ENCODE results near the gene CCDC188.

DNA sequence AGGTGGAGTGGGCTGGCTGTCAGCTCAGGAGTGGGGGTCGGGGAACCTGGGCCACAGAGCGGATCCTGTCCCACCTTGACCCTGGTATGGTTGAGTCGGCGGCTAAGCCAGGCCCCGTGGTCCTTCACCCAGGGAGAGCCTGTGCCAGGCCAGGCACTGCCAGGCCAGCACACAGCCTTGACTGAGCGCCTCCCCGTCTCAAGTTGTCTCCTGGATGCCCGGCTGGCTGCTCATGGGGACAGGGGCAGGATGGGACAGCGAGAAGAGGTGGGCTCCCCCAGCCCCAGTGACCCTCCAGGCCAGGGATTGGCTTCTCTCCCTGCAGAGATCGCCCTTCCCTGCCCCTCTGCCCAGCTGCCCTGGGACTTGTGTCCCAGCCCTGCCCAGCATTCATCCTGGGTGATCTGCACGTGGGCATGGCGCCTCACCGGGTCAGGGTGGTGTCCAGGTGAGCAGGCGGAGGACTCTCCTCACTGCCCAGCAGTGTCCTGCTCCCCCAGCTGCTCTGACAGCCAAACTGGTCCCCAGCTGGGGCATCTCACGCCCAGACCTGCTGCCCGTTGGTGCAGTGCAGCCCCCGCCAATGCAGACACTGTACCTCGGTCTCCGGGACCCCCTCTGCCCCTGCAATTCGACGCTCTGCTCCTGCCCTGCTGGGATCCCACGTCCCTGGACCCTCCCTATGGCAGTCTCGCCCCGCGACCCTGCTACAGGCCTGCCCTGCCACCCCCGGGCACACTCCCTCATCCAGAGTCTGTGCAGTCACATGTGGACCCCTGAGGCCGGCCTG is 28.8 kb upstream of the CCDC188 start:
- TF ChIP-seq, protein P1, sequence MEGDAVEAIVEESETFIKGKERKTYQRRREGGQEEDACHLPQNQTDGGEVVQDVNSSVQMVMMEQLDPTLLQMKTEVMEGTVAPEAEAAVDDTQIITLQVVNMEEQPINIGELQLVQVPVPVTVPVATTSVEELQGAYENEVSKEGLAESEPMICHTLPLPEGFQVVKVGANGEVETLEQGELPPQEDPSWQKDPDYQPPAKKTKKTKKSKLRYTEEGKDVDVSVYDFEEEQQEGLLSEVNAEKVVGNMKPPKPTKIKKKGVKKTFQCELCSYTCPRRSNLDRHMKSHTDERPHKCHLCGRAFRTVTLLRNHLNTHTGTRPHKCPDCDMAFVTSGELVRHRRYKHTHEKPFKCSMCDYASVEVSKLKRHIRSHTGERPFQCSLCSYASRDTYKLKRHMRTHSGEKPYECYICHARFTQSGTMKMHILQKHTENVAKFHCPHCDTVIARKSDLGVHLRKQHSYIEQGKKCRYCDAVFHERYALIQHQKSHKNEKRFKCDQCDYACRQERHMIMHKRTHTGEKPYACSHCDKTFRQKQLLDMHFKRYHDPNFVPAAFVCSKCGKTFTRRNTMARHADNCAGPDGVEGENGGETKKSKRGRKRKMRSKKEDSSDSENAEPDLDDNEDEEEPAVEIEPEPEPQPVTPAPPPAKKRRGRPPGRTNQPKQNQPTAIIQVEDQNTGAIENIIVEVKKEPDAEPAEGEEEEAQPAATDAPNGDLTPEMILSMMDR (conservative IDR thresholded peaks at IDR 0.05; ENCODE audit: low read depth, low read length) = no peak
- TF ChIP-seq POLR2A (IDR thresholded peaks at IDR 0.05; ENCODE audit: low read depth, low read length) (no peak), MXI1 (IDR thresholded peaks at IDR 0.05; ENCODE audit: borderline replicate concordance, low read depth, low read length) (no peak), RFX5 (IDR thresholded peaks at IDR 0.05; ENCODE audit: low read depth, low read length) (no peak), RCOR1 (IDR thresholded peaks at IDR 0.05; ENCODE audit: insufficient replicate concordance, low read length) (no peak), RAD21 (IDR thresholded peaks at IDR 0.05; ENCODE audit: low read length) (no peak), CEBPB (IDR thresholded peaks at IDR 0.05; ENCODE audit: low read depth, low read length) (no peak), MAZ (IDR thresholded peaks at IDR 0.05; ENCODE audit: borderline replicate concordance, low read depth, low read length) (no peak), NFE2L2 (IDR thresholded peaks at IDR 0.05; ENCODE audit: low read depth, low read length) (no peak)
- TF ChIP-seq, protein P2, sequence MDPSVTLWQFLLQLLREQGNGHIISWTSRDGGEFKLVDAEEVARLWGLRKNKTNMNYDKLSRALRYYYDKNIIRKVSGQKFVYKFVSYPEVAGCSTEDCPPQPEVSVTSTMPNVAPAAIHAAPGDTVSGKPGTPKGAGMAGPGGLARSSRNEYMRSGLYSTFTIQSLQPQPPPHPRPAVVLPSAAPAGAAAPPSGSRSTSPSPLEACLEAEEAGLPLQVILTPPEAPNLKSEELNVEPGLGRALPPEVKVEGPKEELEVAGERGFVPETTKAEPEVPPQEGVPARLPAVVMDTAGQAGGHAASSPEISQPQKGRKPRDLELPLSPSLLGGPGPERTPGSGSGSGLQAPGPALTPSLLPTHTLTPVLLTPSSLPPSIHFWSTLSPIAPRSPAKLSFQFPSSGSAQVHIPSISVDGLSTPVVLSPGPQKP (IDR thresholded peaks at IDR 0.05; ENCODE audit: borderline replicate concordance, low read depth, low read length) = no peak
- TF ChIP-seq, protein P3, sequence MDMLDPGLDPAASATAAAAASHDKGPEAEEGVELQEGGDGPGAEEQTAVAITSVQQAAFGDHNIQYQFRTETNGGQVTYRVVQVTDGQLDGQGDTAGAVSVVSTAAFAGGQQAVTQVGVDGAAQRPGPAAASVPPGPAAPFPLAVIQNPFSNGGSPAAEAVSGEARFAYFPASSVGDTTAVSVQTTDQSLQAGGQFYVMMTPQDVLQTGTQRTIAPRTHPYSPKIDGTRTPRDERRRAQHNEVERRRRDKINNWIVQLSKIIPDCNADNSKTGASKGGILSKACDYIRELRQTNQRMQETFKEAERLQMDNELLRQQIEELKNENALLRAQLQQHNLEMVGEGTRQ (IDR thresholded peaks at IDR 0.05; ENCODE audit: low read depth, low read length) = no peak
